PC-9 (cell line): ENCODE data around the gene APCDD1. TPM values are rescaled to one million over a fixed set of nuclear protein-coding genes. Genes with fewer than 3 reads are reported as not detected.

Experiments
- BruUV-seq: library from RNA; stranded (reverse); fragments of 400-500 nt; replicated peaks from 2 replicates; lab custom pipeline; 2021; lab: Mats Ljungman, UMichigan
- CTCF ChIA-PET: fragments of 300-600 bp; sonication (Branson Sonifier 250); formaldehyde crosslinking; loops from one replicate; lab custom pipeline; 2022; ENCODE audit warnings: antibody characterized with exemption; lab: Charles Lee
- POLR2A ChIA-PET: fragments of 300-600 bp; sonication (Branson Sonifier 250); formaldehyde crosslinking; loops from one replicate; lab custom pipeline; 2022; ENCODE audit warnings: antibody characterized with exemption; ENCODE audit not compliant: unreplicated experiment; lab: Charles Lee
- DNase-seq, 2 experiments: peaks; one replicate each; pipeline versions ENCODE4 v3.0.0 to v3.0.0-alpha.2; 2015 to 2022; ENCODE audit warnings: mixed read lengths in 1 of 2
- H2AFZ ChIP-seq: fragments of 200-600 bp; sonication (generic); 2 replicates; pipeline ENCODE4 v1.8.1; 2017; ENCODE audit warnings: antibody characterized with exemption
- H3F3A ChIP-seq: fragments of 200-600 bp; sonication (generic); 2 replicates; pipeline ENCODE4 v1.8.1; 2017; ENCODE audit warnings: antibody characterized with exemption, mild to moderate bottlenecking, low read depth; ENCODE audit not compliant: insufficient read depth
- H3K27ac ChIP-seq: fragments of 200-600 bp; sonication (generic); 2 replicates; pipeline ENCODE4 v1.6.1; 2016; ENCODE audit warnings: mixed run types
- H3K27me3 ChIP-seq: fragments of 200-600 bp; sonication (generic); 2 replicates; pipeline ENCODE4 v1.6.1; 2016; ENCODE audit warnings: low read depth, mixed run types; ENCODE audit not compliant: insufficient read depth
- H3K36me3 ChIP-seq: fragments of 200-600 bp; sonication (generic); 2 replicates; pipeline ENCODE4 v1.6.1; 2016; ENCODE audit warnings: low read depth, mixed run types
- H3K4me1 ChIP-seq: fragments of 200-600 bp; sonication (generic); replicated peaks from 2 replicates; pipeline ENCODE4 v1.6.1; 2016; ENCODE audit warnings: mixed run types; ENCODE audit not compliant: insufficient read depth
- H3K4me2 ChIP-seq: fragments of 200-600 bp; sonication (generic); 2 replicates; pipeline ENCODE4 v1.6.1; 2017; ENCODE audit warnings: mixed run types
- H3K4me3 ChIP-seq: fragments of 200-600 bp; sonication (generic); 2 replicates; pipeline ENCODE4 v1.6.1; 2016; ENCODE audit warnings: mixed run types
- H3K79me2 ChIP-seq: fragments of 200-600 bp; sonication (generic); 2 replicates; pipeline ENCODE4 v1.6.1; 2017; ENCODE audit warnings: low read depth, mixed run types
- H3K9me2 ChIP-seq: fragments of 200-600 bp; sonication (generic); 2 replicates; pipeline ENCODE4 v1.8.1; 2017; ENCODE audit warnings: mild to moderate bottlenecking; ENCODE audit not compliant: insufficient read depth
- H3K9me3 ChIP-seq: fragments of 200-600 bp; sonication (generic); 2 replicates; pipeline ENCODE4 v1.8.1; 2016; ENCODE audit warnings: low read depth; ENCODE audit not compliant: insufficient read depth
- H4K20me1 ChIP-seq: fragments of 200-600 bp; sonication (generic); 2 replicates; pipeline ENCODE4 v1.8.1; 2017; ENCODE audit not compliant: insufficient read depth
- CTCF ChIP-seq: fragments of 200-600 bp; sonication (generic); conservative IDR thresholded peaks from 2 replicates; pipeline ENCODE4 v1.6.1; 2017; ENCODE audit warnings: mixed run types, antibody characterized with exemption, mild to moderate bottlenecking, moderate library complexity
- EZH2 ChIP-seq: fragments of 200-600 bp; sonication (generic); IDR thresholded peaks from 2 replicates; pipeline ENCODE4 v1.8.0; 2017; ENCODE audit warnings: antibody characterized with exemption, low read depth
- intact Hi-C: fragments of 100-400 bp; cut with micrococcal nuclease; formaldehyde crosslinking; loops from one replicate; pipeline ENCODE4 v1.10.0; 2022; ENCODE audit not compliant: unreplicated experiment
- total RNA-seq: library from RNA; stranded (reverse); gene quantifications from 2 replicates; pipeline ENCODE4 v1.2.3, GENCODE V29; 2021

The APCDD1 gene
- total RNA-seq, 1 experiment from 2014 or later, result not detected

GRCh38 chr18:10453261-10453805 is 1.1 kb upstream of the APCDD1 start:
- intact Hi-C loops, result no loop called here
- H3K9me3 ChIP-seq, result no peaks in the 10 kb centered on the region
- no peak for DNase-seq
- H4K20me1 ChIP-seq, result no peaks in the 10 kb centered on the region
- no peaks in the 10 kb centered on the region for H3K27me3 ChIP-seq
- no peak overlapping the region for H2AFZ ChIP-seq
- no peaks in the 10 kb centered on the region for H3K36me3 ChIP-seq
- H3K4me2 ChIP-seq, result no peak overlapping the region
- H3K4me3 ChIP-seq, result no peak overlapping the region
- no peak overlapping the region for H3K27ac ChIP-seq
- CTCF ChIA-PET, result no interaction called here
- no peak for TF ChIP-seq CTCF
- H3K9me2 ChIP-seq, result no peaks in the 10 kb centered on the region
- BruUV-seq, result no TSS peak
- no peaks in the 10 kb centered on the region for H3K79me2 ChIP-seq
- POLR2A ChIA-PET, result no interaction called here
- no peaks in the 10 kb centered on the region for H3F3A ChIP-seq
- H3K4me1 ChIP-seq, result no peaks in the 10 kb centered on the region

- Histone ChIP-seq H3K4me3 (no peak overlapping the region), H3K36me3 (no peaks in the 10 kb centered on the region), H3K4me2 (no peak overlapping the region), H3K27me3 (no peaks in the 10 kb centered on the region), H4K20me1 (no peaks in the 10 kb centered on the region), H3F3A (no peaks in the 10 kb centered on the region), H3K79me2 (no peaks in the 10 kb centered on the region), H3K4me1 (no peaks in the 10 kb centered on the region; the same call in 1 of the 2 replicates), H3K9me2 (no peaks in the 10 kb centered on the region), H2AFZ (no peak overlapping the region), H3K9me3 (no peaks in the 10 kb centered on the region), H3K27ac (no peak overlapping the region)
- POLR2A ChIA-PET, result no interaction called here
- DNase-seq, result no peak
- no TSS peak for BruUV-seq
- intact Hi-C loops, result no loop called here
- TF ChIP-seq EZH2 (no peak), CTCF (no peak)
- CTCF ChIA-PET, result no interaction called here
Measured at GRCh38 chr18:10454681-10455557, 484 bp downstream of the APCDD1 start.

- ChIA-PET CTCF (no interaction called here), POLR2A (no interaction called here)
- no peaks in the 10 kb centered on the region for H3K9me3 ChIP-seq
- H3K79me2 ChIP-seq, result no peaks in the 10 kb centered on the region
- H3K4me3 ChIP-seq, result no peak overlapping the region
- H3K9me2 ChIP-seq, result no peaks in the 10 kb centered on the region
- H3K36me3 ChIP-seq, result no peaks in the 10 kb centered on the region
- TF ChIP-seq EZH2 (no peak), CTCF (no peak)
- no peak overlapping the region for H2AFZ ChIP-seq
- no peaks in the 10 kb centered on the region for H4K20me1 ChIP-seq
- no peak for DNase-seq
- no peaks in the 10 kb centered on the region for H3K27me3 ChIP-seq
- no peak overlapping the region for H3K27ac ChIP-seq
- H3K4me1 ChIP-seq, result no peaks in the 10 kb centered on the region; the same call in 1 of the 2 replicates
- H3F3A ChIP-seq, result no peaks in the 10 kb centered on the region
- BruUV-seq, result no TSS peak
- H3K4me2 ChIP-seq, result no peak overlapping the region
- intact Hi-C loops, result no loop called here
Measured at GRCh38 chr18:10455726-10456453, 1.5 kb downstream of the APCDD1 start.
